ENCODE results near the gene TBL1XR1. TPM values are rescaled to one million over a fixed set of nuclear protein-coding genes. Genes with fewer than 3 reads are reported as not detected.

TBL1XR1 gene
- total RNA-seq, 1 experiment from 2014 or later, result 175 TPM

DNA sequence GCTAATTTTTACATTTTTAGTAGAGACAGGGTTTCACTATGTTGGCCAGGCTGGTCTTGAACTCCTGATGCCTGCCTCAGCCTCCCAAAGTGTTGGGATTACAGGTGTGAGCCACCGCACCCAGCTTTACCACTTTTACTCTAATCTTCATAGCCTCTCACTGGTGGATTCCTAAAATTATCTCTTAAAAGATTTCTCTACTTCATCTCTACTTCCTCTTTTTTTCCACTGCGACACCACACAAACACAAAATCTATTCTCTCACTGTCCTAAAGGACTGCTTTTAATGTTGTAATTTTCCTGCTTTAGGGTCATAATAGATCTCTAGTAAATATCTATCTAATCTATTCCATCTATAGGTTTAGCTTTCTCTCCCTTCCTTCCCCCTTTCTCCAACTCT lies 34.0 kb upstream of the TBL1XR1 start:
- Histone ChIP-seq H4K91ac (ENCODE audit: insufficient read length, low read depth, low read length) (no peak overlapping the region), H3K9ac (ENCODE audit: extremely low read depth, insufficient read length, low read length) (no peak overlapping the region), H3K23me2 (ENCODE audit: insufficient read length, low read depth, low read length, poor library complexity, severe bottlenecking) (no peaks in the 10 kb centered on the region), H3K4me1 (ENCODE audit: insufficient read depth, low read length) (no peaks in the 10 kb centered on the region), H2AFZ (ENCODE audit: low read length) (no peak overlapping the region), H3K27me3 (ENCODE audit: insufficient read depth, low read length) (no peaks in the 10 kb centered on the region), H3K79me1 (ENCODE audit: insufficient read depth, low read depth, low read length, poor library complexity, severe bottlenecking) (no peaks in the 10 kb centered on the region), H3K18ac (ENCODE audit: insufficient read length, low read depth, low read length) (no peak overlapping the region), H3K23ac (ENCODE audit: insufficient read length, low read depth, low read length) (no peak overlapping the region), H3K9me3 (ENCODE audit: control insufficient read depth, low read depth, low read length) (no peaks in the 10 kb centered on the region), H2BK12ac (ENCODE audit: insufficient read length, low read depth, low read length) (no peak overlapping the region), H2BK5ac (ENCODE audit: insufficient read length, low read length) (no peak overlapping the region), H3K4me2 (ENCODE audit: insufficient read depth, insufficient read length, low read length) (no peak overlapping the region), H4K8ac (replicated peaks; ENCODE audit: insufficient read length, low read depth, low read length) (no peak overlapping the region), H2BK20ac (ENCODE audit: low read depth, low read length, poor library complexity, severe bottlenecking) (no peak overlapping the region), H3K56ac (ENCODE audit: insufficient read length, low read depth, low read length) (no peak overlapping the region), H3K79me2 (ENCODE audit: insufficient read depth, low read length) (no peaks in the 10 kb centered on the region), H2BK120ac (ENCODE audit: low read depth, low read length, poor library complexity, severe bottlenecking) (no peak overlapping the region), H3T11ph (ENCODE audit: low read length) (no peak overlapping the region), H4K20me1 (ENCODE audit: control insufficient read depth, insufficient read depth, insufficient read length) (no peaks in the 10 kb centered on the region), H3K27ac (ENCODE audit: insufficient read length, low read depth, low read length) (no peak overlapping the region), H4K5ac (ENCODE audit: insufficient read length, low read depth, low read length) (no peak overlapping the region), H2BK15ac (ENCODE audit: low read depth, low read length) (no peak overlapping the region), H2AK5ac (ENCODE audit: insufficient read length, low read length) (no peak overlapping the region), H3K4ac (ENCODE audit: low read depth, low read length) (no peak overlapping the region), H3K14ac (ENCODE audit: insufficient read depth, low read length) (no peak overlapping the region)
- H3K36me3 Mint-ChIP-seq (ENCODE audit: insufficient read depth in 1 of 3, low read depth in 3 of 3), result peaks cover 12 to 25% (median 13%) of the 10 kb centered on the region in 3 experiments
- H3K27ac Mint-ChIP-seq, result no peak overlapping the region
- TF ChIP-seq CTCF (conservative IDR thresholded peaks at IDR 0.05), result no peak
- H3K4me3 Mint-ChIP-seq, result no peak overlapping the region
- no peak for DNase-seq
- peaks cover 0 to under 1% of the 10 kb centered on the region in 2 experiments; a peak in 1 of 4 replicates for H3K4me1 Mint-ChIP-seq
- no peaks in the 10 kb centered on the region for H3K27me3 Mint-ChIP-seq (ENCODE audit: low read depth)
- no CpG with 5 or more reads among the region's 2 CpGs for WGBS (ENCODE audit: extremely low coverage, insufficient read length, low lambda C conversion rate)
- H3K9me3 Mint-ChIP-seq, result peaks cover 15 to 22% of the 10 kb centered on the region in 2 experiments

All from H9 (cell line).